SK-N-MC (cell line): ENCODE data around the gene ARHGEF7.

Experiments
- DNase-seq: peaks from one replicate; pipeline ENCODE4 v3.0.0-alpha.2; 2011; ENCODE audit warnings: low read depth, low spot score
- H3K27ac ChIP-seq: fragments of 200-600 bp; sonication (generic); 2 replicates; pipeline ENCODE4 v1.5.1; 2016; ENCODE audit warnings: mixed run types
- H3K36me3 ChIP-seq: fragments of 200-600 bp; sonication (generic); 2 replicates; pipeline ENCODE4 v1.6.1; 2017; ENCODE audit warnings: antibody characterized with exemption, low read length, mixed read lengths; ENCODE audit not compliant: insufficient read depth
- H3K4me3 ChIP-seq: fragments of 200-600 bp; sonication (generic); 2 replicates; pipeline ENCODE4 v1.5.1; 2016
- H3K9ac ChIP-seq: fragments of 200-600 bp; sonication (generic); 2 replicates; pipeline ENCODE4 v1.8.0; 2017; ENCODE audit warnings: mixed run types, mixed read lengths; ENCODE audit not compliant: insufficient read length
- H3K9me3 ChIP-seq: fragments of 200-600 bp; sonication (generic); 2 replicates; pipeline ENCODE4 v1.6.1; 2017; ENCODE audit warnings: low read depth, mild to moderate bottlenecking, antibody characterized with exemption, low read length, moderate library complexity, mixed read lengths
- EZH2 ChIP-seq: fragments of 200-600 bp; sonication (generic); IDR thresholded peaks from one replicate; pipeline ENCODE4 v1.6.1; 2017; ENCODE audit warnings: antibody characterized with exemption
- FOXP2 ChIP-seq: optimal IDR thresholded peaks from 2 replicates; pipeline ENCODE3; 2011; ENCODE audit warnings: mild to moderate bottlenecking, moderate library complexity; ENCODE audit not compliant: insufficient read depth; ENCODE audit errors: extremely low read length, control extremely low read depth
- POLR2AphosphoS5 ChIP-seq: IDR thresholded peaks from 2 replicates; pipeline ENCODE4 v1.6.1; 2012; ENCODE audit warnings: mild to moderate bottlenecking, low read depth, low read length, borderline replicate concordance

ARHGEF7 gene

DNA sequence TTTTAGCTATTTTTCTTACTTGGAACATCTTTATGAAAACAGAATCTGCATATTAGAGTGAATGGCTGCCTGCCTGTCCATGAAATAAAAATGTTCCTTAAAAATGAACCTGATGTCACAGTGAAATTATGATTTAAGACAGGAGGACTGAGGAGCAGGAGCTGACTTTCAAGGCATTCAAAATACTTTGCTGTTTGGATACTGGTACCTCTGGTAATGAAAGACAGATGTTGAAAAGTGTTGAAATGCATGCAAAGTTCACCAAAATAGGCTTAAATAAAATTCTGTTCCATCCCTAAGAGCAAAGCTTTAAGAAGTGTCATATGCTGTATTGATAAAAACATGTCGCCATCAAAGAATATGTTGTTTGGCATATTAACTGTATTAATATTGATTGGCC lies 1.7 kb downstream of the ARHGEF7 start:
- H3K4me3 ChIP-seq = no peak overlapping the region

DNA sequence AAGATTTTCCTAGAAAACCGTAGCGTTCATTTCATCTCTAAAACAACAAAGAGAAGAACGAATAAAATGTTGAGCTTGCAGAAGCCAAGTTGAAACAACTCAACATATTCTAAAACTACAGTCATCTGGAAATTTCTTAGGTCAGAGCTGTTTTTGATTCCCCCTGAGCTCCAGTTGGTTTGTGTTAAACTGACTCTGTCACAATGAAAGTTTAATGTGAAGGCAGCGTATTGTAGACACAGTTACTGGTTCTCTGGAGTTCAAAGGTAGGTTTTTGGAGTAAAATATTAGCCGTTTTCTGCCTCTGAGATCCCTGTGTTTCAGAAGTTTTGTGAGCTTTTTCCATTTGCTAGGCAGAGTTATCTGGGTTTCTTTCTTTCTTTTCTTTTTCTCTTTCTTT lies 2.2 kb downstream of the ARHGEF7 start:
- no peaks in the 10 kb centered on the region for H3K9me3 ChIP-seq
- H3K4me3 ChIP-seq = no peak overlapping the region
- no peak overlapping the region for H3K9ac ChIP-seq
- no peak for TF ChIP-seq EZH2
- no peak overlapping the region for H3K27ac ChIP-seq
- H3K36me3 ChIP-seq = no peaks in the 10 kb centered on the region
- DNase-seq = no peak

More for the DNA sequence above, 1.7 kb downstream of the ARHGEF7 start:
- Histone ChIP-seq H3K27ac (no peak overlapping the region), H3K9ac (no peak overlapping the region), H3K36me3 (no peaks in the 10 kb centered on the region), H3K9me3 (no peaks in the 10 kb centered on the region)
- no peak for DNase-seq
- TF ChIP-seq FOXP2 (no peak), POLR2AphosphoS5 (no peak), EZH2 (no peak)

DNA sequence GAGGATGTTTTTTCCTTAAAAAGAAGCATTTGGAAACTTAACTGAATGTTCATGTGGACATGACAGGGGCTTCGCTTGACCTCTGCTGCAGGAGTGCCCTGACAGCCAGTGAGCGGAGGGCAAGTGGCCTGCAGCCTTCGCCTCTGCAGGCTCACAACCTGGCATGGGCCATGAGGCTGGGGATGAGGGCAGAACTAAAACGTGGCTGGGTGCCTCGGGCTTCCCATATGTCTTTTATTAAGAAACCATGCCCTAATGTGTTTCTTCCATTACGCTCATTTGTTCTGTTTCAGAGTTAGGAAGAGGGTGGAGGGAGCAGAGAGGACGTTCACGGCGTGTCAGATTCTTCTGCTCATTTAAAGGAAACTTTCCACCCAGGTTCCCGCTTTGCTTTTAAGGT lies 2.9 kb downstream of the ARHGEF7 start:
- Histone ChIP-seq H3K9ac (no peak overlapping the region), H3K9me3 (no peaks in the 10 kb centered on the region), H3K27ac (no peak overlapping the region), H3K36me3 (no peaks in the 10 kb centered on the region), H3K4me3 (no peak overlapping the region)
- TF ChIP-seq POLR2AphosphoS5 (no peak), FOXP2 (no peak), EZH2 (no peak)
- DNase-seq = no peak

DNA sequence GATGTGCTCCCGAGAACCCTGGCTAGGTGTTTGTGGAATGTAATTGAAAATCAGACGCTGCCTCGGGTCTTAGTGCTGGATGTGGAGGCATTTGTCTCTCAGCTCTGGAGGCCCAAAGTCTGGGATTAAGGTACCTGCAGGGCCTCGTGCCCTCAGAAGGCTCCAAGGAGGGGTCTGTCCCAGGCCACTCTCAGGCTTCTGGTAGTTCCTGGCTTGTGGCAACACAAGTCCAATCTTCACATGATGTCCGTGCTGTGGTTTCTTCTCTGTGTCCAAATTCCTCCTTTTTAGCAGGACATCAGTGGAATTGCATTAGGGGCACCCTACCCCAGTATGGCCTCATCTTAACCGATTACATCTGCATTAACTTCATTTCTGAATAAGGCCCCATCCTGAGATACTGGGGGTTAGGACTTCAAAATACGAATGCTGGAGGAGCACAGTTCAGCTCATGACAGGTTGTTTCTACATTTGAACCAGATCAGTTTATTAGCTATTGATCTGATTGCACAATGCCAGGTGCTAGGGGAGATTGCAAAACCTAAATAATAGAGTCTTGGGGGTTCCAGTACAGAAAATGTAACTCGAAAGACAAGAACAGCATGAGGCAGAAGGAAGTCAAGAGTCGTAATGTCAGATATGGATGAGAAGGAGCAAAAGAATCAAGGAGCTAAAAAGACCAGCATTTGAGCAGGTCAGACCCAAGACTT lies 3.9 kb downstream of the ARHGEF7 start:
- no peak overlapping the region for H3K27ac ChIP-seq
- no peak overlapping the region for H3K9ac ChIP-seq
- H3K9me3 ChIP-seq = no peaks in the 10 kb centered on the region
- no peak for DNase-seq
- no peak for TF ChIP-seq POLR2AphosphoS5
- no peak for TF ChIP-seq FOXP2
- TF ChIP-seq EZH2 = no peak
- no peaks in the 10 kb centered on the region for H3K36me3 ChIP-seq
- H3K4me3 ChIP-seq = no peak overlapping the region

DNA sequence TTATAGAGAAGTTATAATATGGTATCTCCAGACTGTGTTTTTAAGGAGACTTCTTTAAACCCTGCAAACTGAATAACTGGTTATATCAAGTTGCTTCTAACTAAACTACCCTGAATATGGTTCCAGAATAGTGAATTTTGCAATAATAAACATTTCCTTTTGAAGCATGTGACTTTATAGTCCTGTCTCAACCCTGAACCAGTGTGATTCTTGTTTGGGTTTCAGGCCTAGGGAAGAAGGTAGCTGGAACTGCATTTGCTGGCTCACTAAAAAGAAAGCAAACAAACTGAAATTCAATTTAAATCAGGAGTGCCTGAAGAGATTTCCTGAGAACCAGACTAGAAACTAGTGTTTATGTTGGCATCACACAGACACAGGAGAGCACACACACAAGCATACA lies 4.9 kb downstream of the ARHGEF7 start:
- H3K9me3 ChIP-seq = no peaks in the 10 kb centered on the region
- TF ChIP-seq POLR2AphosphoS5 (no peak), EZH2 (no peak), FOXP2 (no peak)
- H3K9ac ChIP-seq = no peak overlapping the region

DNA sequence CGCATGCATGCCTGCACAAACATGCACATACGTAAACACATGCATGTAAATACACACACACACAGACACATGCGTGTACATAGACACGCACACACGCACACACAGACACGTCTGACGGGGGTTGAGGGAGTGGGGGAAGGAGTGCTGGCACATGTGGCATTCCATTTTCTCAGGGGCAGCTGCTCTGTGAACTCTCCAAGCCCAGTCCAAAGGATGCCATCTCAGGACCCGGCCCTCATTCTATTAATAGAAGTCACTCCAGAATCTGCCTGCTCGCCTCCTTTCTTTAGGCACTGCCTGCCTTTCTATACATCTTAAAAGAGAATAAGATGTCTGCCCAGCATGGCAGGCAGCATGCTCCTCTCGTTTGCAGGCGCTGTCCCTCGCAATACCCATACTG lies 5.3 kb downstream of the ARHGEF7 start:
- H3K9me3 ChIP-seq = no peaks in the 10 kb centered on the region
- DNase-seq = no peak
- no peak overlapping the region for H3K4me3 ChIP-seq
- no peak overlapping the region for H3K27ac ChIP-seq
- H3K36me3 ChIP-seq = no peaks in the 10 kb centered on the region
- no peak overlapping the region for H3K9ac ChIP-seq
- TF ChIP-seq FOXP2 (no peak), EZH2 (no peak), POLR2AphosphoS5 (no peak)

More for the DNA sequence above, 4.9 kb downstream of the ARHGEF7 start:
- no peaks in the 10 kb centered on the region for H3K36me3 ChIP-seq
- H3K4me3 ChIP-seq = no peak overlapping the region
- H3K27ac ChIP-seq = no peak overlapping the region
- no peak for DNase-seq

DNA sequence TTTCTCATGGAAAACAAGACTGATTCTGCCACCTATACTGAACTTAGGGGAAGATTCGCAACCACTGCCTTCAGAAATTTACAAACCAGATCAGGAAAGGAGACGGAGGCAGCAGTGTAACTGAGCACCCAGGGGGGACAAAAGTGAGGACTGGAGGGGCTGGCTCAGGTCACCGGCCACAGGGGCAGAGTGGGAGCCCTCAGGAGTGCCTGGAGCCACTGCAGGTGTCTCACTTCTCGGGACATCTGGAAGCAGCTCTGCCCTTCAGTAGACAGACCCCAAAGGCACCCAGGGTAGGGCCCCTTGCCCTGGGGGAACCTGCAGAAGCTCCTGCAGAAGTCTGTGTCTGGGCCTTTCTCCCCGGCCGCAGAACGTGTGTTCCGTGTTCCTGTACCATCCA lies 5.8 kb downstream of the ARHGEF7 start:
- DNase-seq = no peak

DNA sequence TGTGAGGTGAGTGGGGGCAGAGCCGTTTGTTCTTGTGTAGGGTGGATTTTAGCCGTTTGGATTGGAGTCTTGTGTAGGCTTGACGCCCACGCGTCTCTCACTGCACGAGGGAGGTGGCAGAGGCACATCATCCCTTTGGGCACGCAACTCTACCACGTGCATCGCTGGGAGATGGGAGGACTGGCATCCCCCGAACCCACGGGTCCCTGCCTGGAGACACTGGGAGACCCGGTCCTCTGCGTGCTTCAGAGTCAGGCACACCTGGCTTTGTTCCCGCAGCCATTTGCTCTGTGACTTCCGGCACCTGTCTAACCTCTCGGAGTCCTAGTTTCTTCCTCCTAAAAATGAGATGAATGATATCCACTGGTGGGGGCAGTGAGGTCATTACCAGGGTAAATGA lies 6.4 kb downstream of the ARHGEF7 start:
- no peak for DNase-seq
- H3K9me3 ChIP-seq = no peaks in the 10 kb centered on the region

More for the DNA sequence above, 5.8 kb downstream of the ARHGEF7 start:
- Histone ChIP-seq H3K27ac (no peak overlapping the region), H3K36me3 (no peaks in the 10 kb centered on the region), H3K9me3 (no peaks in the 10 kb centered on the region), H3K4me3 (no peak overlapping the region), H3K9ac (no peak overlapping the region)
- no peak for TF ChIP-seq FOXP2
- TF ChIP-seq EZH2 = no peak
- no peak for TF ChIP-seq POLR2AphosphoS5

DNA sequence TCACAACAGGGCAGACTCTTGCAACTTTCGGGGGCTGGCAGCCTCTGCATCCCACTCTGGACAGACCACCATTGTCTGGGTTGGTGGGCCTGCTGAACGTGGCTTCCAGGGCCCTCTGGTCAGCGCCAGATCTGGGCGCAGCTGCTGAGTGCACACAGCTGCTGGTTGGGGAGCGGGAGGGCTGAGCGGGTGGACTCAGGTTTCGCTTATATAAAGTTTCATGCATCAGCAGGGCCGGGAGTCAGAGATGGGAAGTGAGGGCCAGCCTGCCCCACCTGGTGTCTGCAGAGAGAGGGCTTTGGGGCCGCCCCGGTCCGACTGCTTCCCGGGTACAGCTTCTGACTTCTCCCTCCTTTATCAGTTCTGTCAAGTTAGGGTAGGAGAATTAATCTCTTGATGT lies 6.9 kb downstream of the ARHGEF7 start:
- no peaks in the 10 kb centered on the region for H3K9me3 ChIP-seq
- DNase-seq = no peak
- H3K4me3 ChIP-seq = no peak overlapping the region
- no peaks in the 10 kb centered on the region for H3K36me3 ChIP-seq
- no peak overlapping the region for H3K9ac ChIP-seq
- TF ChIP-seq POLR2AphosphoS5 (no peak), FOXP2 (no peak), EZH2 (no peak)
- no peak overlapping the region for H3K27ac ChIP-seq

More for the DNA sequence above, 6.4 kb downstream of the ARHGEF7 start:
- TF ChIP-seq FOXP2 = no peak
- TF ChIP-seq POLR2AphosphoS5 = no peak
- TF ChIP-seq EZH2 = no peak
- Histone ChIP-seq H3K27ac (no peak overlapping the region), H3K9ac (no peak overlapping the region), H3K36me3 (no peaks in the 10 kb centered on the region), H3K4me3 (no peak overlapping the region)
